T-helper 2 cell treated with Interferon-gamma antibody and Interleukin-4, amounts not matched to agents 100 ng/mL and 5 ng/mL, for 36 hours (primary cell): ENCODE data around the gene COMMD7. TPM values are rescaled to one million over a fixed set of nuclear protein-coding genes. Genes with fewer than 3 reads are reported as not detected.

Source experiments
- intact Hi-C: fragments of 100-400 bp; cut with micrococcal nuclease; formaldehyde crosslinking; loops from one replicate; pipeline ENCODE4 v1.15.1; 2023
- total RNA-seq: library from RNA; stranded (reverse); gene quantifications from 2 replicates; pipeline ENCODE4 v1.2.3, GENCODE V29; 2022

The COMMD7 gene
- total RNA-seq, 1 donor from 2014 or later: 68.6 TPM

GRCh38 chr20:32681175-32682084 is 61.8 kb downstream of the COMMD7 start:
- intact Hi-C loops: no loop called here

- intact Hi-C loops: no loop called here
Observed at GRCh38 chr20:32680544-32681174, 62.6 kb downstream of the COMMD7 start.

- intact Hi-C loops: no loop called here
Observed at GRCh38 chr20:32678948-32679347, 64.3 kb downstream of the COMMD7 start.

- intact Hi-C loops: no loop called here
Observed at GRCh38 chr20:32675223-32675975, 67.9 kb downstream of the COMMD7 start.

- intact Hi-C loops: loop anchor here (1.0 kb wide), 1 partner anchor 104 kb away; no protein-coding TSS in a partner anchor
Observed at GRCh38 chr20:32674362-32674789, 68.9 kb downstream of the COMMD7 start.

GRCh38 chr20:32672982-32673851 is 70.0 kb downstream of the COMMD7 start:
- intact Hi-C loops: no loop called here

GRCh38 chr20:32672394-32672981 is 70.8 kb downstream of the COMMD7 start:
- intact Hi-C loops: no loop called here

GRCh38 chr20:32670773-32671455 is 72.4 kb downstream of the COMMD7 start:
- intact Hi-C loops: no loop called here

- intact Hi-C loops: no loop called here
Observed at GRCh38 chr20:32667027-32667426, 76.2 kb downstream of the COMMD7 start.

GRCh38 chr20:32664678-32665159 is 78.5 kb downstream of the COMMD7 start:
- intact Hi-C loops: no loop called here

GRCh38 chr20:32664012-32664677 is 79.1 kb downstream of the COMMD7 start:
- intact Hi-C loops: no loop called here

- intact Hi-C loops: no loop called here
Observed at GRCh38 chr20:32663335-32664011, 79.8 kb downstream of the COMMD7 start.

GRCh38 chr20:32661820-32662528 is 81.3 kb downstream of the COMMD7 start:
- intact Hi-C loops: no loop called here

- intact Hi-C loops: no loop called here
Observed at GRCh38 chr20:32660661-32661060, 82.6 kb downstream of the COMMD7 start.

- intact Hi-C loops: no loop called here
Observed at GRCh38 chr20:32656827-32657226, 86.4 kb downstream of the COMMD7 start.

- intact Hi-C loops: no loop called here
Observed at GRCh38 chr20:32655903-32656512, 87.3 kb downstream of the COMMD7 start.
